ENCODE measurements around the gene DSCAM.

DNA sequence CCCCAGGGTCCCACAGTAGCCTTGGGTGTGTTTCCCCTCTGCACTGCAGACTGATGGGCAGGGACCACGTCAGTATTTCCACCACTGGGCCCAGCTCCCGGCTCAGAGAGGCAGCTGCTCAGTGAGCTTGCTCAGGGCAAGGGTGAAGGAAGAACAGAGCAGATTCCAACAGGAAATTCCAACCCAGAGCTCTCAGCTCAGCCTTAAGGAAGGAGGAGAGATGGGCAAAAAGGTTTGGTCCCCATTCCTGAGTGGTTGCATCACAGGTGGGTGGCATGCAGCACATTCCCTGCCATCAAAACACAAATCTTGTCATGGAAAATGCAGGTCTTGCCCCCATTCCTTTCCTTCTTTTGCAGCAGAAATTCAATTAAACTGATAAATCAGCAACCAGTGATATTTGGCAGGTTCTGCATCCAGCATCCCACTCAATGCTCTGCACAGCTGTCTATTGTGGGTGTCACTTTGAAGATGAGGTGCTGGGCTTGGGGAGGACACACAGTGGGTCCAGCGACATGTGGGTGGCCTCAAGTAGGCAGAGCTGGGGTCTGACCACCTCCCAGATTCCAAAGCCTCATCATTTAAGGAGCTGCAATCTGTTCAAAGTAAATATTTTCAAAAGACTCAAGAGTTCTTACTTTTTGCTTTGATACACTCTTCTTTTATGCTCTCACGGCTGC is 315.4 kb downstream of the DSCAM start:
- TF ChIP-seq, protein P1, sequence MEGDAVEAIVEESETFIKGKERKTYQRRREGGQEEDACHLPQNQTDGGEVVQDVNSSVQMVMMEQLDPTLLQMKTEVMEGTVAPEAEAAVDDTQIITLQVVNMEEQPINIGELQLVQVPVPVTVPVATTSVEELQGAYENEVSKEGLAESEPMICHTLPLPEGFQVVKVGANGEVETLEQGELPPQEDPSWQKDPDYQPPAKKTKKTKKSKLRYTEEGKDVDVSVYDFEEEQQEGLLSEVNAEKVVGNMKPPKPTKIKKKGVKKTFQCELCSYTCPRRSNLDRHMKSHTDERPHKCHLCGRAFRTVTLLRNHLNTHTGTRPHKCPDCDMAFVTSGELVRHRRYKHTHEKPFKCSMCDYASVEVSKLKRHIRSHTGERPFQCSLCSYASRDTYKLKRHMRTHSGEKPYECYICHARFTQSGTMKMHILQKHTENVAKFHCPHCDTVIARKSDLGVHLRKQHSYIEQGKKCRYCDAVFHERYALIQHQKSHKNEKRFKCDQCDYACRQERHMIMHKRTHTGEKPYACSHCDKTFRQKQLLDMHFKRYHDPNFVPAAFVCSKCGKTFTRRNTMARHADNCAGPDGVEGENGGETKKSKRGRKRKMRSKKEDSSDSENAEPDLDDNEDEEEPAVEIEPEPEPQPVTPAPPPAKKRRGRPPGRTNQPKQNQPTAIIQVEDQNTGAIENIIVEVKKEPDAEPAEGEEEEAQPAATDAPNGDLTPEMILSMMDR (IDR thresholded peaks at IDR 0.05), result no peak
- no peak for TF ChIP-seq POLR2A (IDR thresholded peaks at IDR 0.05)

Measured in Peyer's patch (tissue), 4 donors.